ENCODE measurements around the gene DPYD. TPM values are rescaled to one million over a fixed set of nuclear protein-coding genes. Genes with fewer than 3 reads are reported as not detected.
A peak's percentile ranks its signal among the peaks of the same experiment; 100 is the strongest.

The DPYD gene
- total and polyA plus RNA-seq, 7 donors = 6.0 to 56.1 (median 40.2) TPM

DNA sequence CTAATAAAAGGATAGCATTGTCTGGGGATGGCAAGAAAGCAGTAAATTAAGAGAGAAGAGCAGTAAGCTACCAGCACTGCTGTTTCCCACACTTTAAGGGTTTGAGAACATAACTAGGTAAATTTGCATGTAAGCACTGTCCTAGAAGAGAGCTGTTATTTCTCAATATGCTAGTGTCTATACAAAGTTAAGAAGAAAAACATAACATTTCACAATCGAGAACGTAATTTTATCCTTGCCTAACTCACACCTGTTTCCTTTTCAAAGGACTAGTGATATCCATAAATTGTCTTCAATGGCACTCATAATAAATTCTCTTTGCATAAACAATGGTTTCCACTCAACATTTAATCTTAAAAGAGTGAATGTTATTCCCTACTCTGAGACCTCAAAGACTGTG lies 623.2 kb downstream of the DPYD start:
- Histone ChIP-seq H3K4me1 (peaks cover 0 to 6% (median 0%) of the 10 kb centered on the region in 4 donors), H3K27me3 (no peaks in the 10 kb centered on the region), H3K4me3 (no peak overlapping the region), H3K27ac (no peak overlapping the region), H3K36me3 (peaks cover 0 to 4% (median 0%) of the 10 kb centered on the region in 4 donors), H3K9me3 (no peaks in the 10 kb centered on the region)
- DNase-seq = no peak
- TF ChIP-seq EP300 (IDR thresholded peaks at IDR 0.05) = no peak
- TF ChIP-seq POLR2A (IDR thresholded peaks at IDR 0.05) = no peak
- TF ChIP-seq, protein P1, sequence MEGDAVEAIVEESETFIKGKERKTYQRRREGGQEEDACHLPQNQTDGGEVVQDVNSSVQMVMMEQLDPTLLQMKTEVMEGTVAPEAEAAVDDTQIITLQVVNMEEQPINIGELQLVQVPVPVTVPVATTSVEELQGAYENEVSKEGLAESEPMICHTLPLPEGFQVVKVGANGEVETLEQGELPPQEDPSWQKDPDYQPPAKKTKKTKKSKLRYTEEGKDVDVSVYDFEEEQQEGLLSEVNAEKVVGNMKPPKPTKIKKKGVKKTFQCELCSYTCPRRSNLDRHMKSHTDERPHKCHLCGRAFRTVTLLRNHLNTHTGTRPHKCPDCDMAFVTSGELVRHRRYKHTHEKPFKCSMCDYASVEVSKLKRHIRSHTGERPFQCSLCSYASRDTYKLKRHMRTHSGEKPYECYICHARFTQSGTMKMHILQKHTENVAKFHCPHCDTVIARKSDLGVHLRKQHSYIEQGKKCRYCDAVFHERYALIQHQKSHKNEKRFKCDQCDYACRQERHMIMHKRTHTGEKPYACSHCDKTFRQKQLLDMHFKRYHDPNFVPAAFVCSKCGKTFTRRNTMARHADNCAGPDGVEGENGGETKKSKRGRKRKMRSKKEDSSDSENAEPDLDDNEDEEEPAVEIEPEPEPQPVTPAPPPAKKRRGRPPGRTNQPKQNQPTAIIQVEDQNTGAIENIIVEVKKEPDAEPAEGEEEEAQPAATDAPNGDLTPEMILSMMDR (IDR thresholded peaks at IDR 0.05) = no peak
- TF ChIP-seq POLR2AphosphoS5 (IDR thresholded peaks at IDR 0.05) = peak in 2 of 4 donors; percentile 8 to 29
- 78 to 87% methylated on average over 2 of the region's 2 CpGs for WGBS, 2 donors
- intact Hi-C loops (cut with DNase I) = no loop called here

DNA sequence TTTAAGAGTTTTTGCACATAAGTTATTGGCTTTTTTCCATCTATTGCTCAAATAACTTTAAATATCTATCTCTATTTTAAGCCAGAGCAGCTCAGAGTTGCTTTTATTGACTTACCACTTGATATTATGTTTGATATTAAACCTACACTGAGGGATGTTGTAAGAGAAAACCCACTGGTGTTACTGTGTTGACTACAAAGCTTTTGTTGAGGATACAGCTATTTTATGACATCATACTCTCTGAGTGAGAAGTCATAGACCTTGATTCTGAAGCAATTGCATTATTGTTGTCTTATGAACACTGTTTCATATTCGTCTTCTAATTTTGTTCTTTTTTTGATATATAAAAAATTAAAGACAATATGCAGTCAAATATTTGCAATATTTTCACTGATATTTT lies 638.9 kb downstream of the DPYD start:
- intact Hi-C loops (cut with DNase I) = no loop called here
- Histone ChIP-seq H3K9me3 (no peaks in the 10 kb centered on the region), H3K4me3 (no peak overlapping the region), H3K36me3 (no peaks in the 10 kb centered on the region), H3K27ac (no peak overlapping the region), H3K27me3 (no peaks in the 10 kb centered on the region), H3K4me1 (no peaks in the 10 kb centered on the region)
- DNase-seq = no peak
- 82 to 95% methylated on average over 1 of the region's 1 CpG for WGBS, 2 donors
- TF ChIP-seq EP300 (IDR thresholded peaks at IDR 0.05) (no peak), POLR2A (IDR thresholded peaks at IDR 0.05) (no peak), POLR2AphosphoS5 (IDR thresholded peaks at IDR 0.05) (no peak)
- TF ChIP-seq, protein P1 (IDR thresholded peaks at IDR 0.05) = no peak

DNA sequence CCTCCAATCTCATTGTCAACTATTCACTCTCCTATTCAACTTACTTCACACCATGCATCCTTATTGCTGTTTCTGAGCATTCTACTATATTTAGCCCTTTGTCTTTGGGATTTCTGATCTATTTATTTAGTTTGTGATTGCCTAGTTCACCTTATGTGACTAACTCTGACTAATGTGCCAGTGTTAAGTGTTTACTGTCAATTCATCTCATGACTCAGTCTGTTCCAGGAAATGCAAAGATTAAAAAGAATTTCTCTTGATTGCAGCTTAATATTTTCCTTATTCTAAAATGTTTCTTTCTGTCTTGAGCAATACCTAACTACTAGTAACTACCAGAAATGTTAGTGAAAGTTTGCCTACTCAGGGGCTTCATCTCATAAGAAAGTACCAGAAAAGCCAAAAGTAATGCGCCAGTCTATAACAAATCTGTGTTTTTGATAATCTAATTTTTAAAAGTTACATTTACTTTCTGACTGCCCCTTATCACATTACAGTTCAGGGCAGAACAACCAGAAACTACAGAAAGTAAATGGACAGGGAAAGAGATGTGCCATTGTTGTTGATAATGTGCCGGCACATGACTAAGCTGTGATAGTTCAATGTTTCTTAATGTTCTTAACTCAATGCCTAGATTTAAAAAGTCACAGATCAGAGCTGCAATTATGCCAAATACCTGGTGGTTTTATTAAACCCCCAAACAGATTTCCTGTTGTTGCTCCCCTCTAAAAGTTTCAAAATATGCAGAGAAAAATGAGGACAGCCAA lies 642.8 kb downstream of the DPYD start:
- no peak overlapping the region for H3K27ac ChIP-seq
- intact Hi-C loops (cut with DNase I) = no loop called here
- 92 to 98% methylated on average over 2 of the region's 2 CpGs for WGBS, 2 donors

DNA sequence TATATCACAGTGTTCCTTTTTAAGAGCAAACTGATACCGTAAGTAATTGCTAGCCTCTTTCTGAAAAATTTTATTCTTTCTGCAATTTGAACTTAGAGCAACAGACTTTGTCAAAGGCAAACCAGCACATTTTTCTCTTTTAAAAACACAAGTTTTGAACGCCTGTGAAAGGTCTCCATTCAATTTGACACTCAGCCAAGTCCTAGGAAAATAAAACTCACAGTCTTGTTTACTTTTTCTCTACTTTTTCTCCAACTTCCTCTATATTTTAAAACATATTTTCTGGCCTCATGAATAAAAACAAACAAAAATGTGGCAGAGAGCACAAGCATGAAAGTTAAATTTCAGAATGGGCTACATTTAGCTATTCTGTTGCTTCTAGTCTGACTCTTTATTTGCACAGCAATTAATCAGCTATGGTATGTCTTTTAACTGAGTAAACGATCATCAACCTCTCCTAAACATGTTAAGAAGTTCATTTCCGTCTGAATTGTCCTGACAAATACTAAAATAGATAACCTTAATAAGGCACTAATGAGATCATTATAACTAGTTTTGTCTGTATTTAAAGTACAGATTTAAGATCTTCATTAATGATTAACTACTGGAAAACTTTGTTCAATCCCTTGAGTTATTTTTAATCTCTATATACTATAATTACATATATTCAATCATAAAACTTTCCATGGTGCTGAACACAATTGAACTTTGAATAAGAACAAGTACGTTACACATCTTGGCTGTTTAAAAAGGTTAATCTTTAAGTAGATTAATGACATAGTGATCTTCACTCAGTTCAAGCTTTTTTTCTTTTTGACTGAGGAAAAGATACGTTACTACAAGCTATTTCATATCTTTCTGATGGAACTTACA lies 648.7 kb downstream of the DPYD start:
- H3K4me1 ChIP-seq = no peaks in the 10 kb centered on the region
- no peaks in the 10 kb centered on the region for H3K9me3 ChIP-seq
- no peak overlapping the region for H3K4me3 ChIP-seq
- 27 to 61% methylated on average over 6 of the region's 6 CpGs for WGBS, 2 donors
- no peak for DNase-seq
- intact Hi-C loops (cut with DNase I) = no loop called here
- H3K27me3 ChIP-seq = no peaks in the 10 kb centered on the region
- no peak overlapping the region for H3K27ac ChIP-seq
- TF ChIP-seq, protein P1 (IDR thresholded peaks at IDR 0.05) = no peak
- TF ChIP-seq EP300 (IDR thresholded peaks at IDR 0.05) (no peak), POLR2A (IDR thresholded peaks at IDR 0.05) (no peak), POLR2AphosphoS5 (IDR thresholded peaks at IDR 0.05) (no peak)
- H3K36me3 ChIP-seq = no peaks in the 10 kb centered on the region

More for the DNA sequence above, 642.8 kb downstream of the DPYD start:
- Histone ChIP-seq H3K9me3 (no peaks in the 10 kb centered on the region), H3K4me1 (no peaks in the 10 kb centered on the region), H3K36me3 (no peaks in the 10 kb centered on the region), H3K27me3 (no peaks in the 10 kb centered on the region), H3K4me3 (no peak overlapping the region)
- TF ChIP-seq POLR2AphosphoS5 (IDR thresholded peaks at IDR 0.05) (no peak), EP300 (IDR thresholded peaks at IDR 0.05) (no peak)
- DNase-seq = no peak

Measured in sigmoid colon (tissue), 7 donors.